NB4 (cell line): ENCODE data around the gene INVS.

Experiments
- DNase-seq: peaks from one replicate; pipeline ENCODE4 v3.0.0; 2010; ENCODE audit warnings: low read depth
- H3K4me3 ChIP-seq: one replicate; pipeline ENCODE4 v1.5.1; 2011; ENCODE audit warnings: mild to moderate bottlenecking, low read depth, low read length, moderate library complexity
- CTCF ChIP-seq: IDR thresholded peaks from one replicate; pipeline ENCODE4 v1.5.1; 2012; ENCODE audit warnings: low read depth, low read length
- MYC ChIP-seq: IDR thresholded peaks from 2 replicates; pipeline ENCODE4 v1.6.1; 2011; ENCODE audit warnings: low read depth, low read length
- POLR2A ChIP-seq: IDR thresholded peaks from 2 replicates; pipeline ENCODE4 v1.6.1; 2011; ENCODE audit warnings: mild to moderate bottlenecking; ENCODE audit not compliant: insufficient read length; ENCODE audit errors: extremely low read depth
- TF ChIP-seq, protein P1 (sequence below): IDR thresholded peaks from 2 replicates; pipeline ENCODE4 v1.6.1; 2011; ENCODE audit warnings: low read depth, low read length

INVS gene

DNA sequence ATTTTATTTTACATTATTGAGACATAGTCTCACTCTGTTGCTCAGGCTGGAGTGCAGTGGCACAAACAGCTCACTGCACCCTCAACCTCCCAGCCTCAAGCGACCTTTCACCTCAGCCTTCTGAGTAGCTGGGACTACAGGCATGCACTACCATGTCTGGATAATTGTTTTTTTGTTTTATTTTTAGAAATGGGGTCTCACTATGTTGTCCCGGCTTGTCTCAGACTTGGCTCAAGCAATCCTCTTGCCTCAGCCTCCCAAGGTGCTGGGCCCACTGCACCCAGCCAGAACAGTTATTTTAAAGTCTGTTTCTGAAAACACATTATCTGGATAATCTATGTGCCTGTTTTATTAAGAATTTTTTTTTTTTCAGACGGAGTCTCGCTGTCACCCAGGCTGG lies 191.7 kb downstream of the INVS start:
- TF ChIP-seq POLR2A (no peak), MYC (no peak), CTCF (no peak)
- TF ChIP-seq, protein P1, sequence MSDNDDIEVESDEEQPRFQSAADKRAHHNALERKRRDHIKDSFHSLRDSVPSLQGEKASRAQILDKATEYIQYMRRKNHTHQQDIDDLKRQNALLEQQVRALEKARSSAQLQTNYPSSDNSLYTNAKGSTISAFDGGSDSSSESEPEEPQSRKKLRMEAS = no peak
- DNase-seq = no peak
- H3K4me3 ChIP-seq = no peak overlapping the region

- DNase-seq = no peak
- no peak overlapping the region for H3K4me3 ChIP-seq
- TF ChIP-seq MYC (no peak), POLR2A (no peak), CTCF (no peak)
- TF ChIP-seq, protein P1 = no peak
Observed at GRCh38 chr9:100292414-100292813, 193.4 kb downstream of the INVS start.

GRCh38 chr9:100294341-100294740 lies 195.3 kb downstream of the INVS start:
- no peak for DNase-seq
- H3K4me3 ChIP-seq = no peak overlapping the region
- TF ChIP-seq, protein P1 = no peak
- TF ChIP-seq CTCF (no peak), MYC (no peak)

- no peak for DNase-seq
- H3K4me3 ChIP-seq = no peak overlapping the region
- TF ChIP-seq CTCF (no peak), MYC (no peak), POLR2A (no peak)
- TF ChIP-seq, protein P1 = no peak
Observed at GRCh38 chr9:100294806-100295205, 195.8 kb downstream of the INVS start.

DNA sequence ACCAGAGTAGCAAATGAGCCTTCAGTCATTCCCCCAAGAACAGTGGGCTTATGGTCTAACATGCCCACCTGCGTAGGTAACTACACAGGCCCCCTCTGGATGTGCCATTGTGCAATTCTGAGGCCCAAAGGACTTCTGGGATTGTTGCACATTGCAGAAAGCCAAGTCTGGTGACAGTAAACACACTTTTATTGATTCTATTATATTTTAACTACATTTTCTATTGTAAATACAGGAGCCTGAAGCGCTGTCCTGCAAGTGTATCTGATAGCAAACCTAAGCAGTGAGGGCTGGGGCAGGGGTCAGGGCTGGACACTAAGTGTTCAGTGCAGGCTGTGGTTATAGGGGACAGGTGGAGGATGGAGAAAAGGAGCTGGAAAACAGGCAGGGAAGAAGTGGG lies 196.2 kb downstream of the INVS start:
- DNase-seq = no peak
- H3K4me3 ChIP-seq = no peak overlapping the region
- no peak for TF ChIP-seq MYC
- no peak for TF ChIP-seq POLR2A

- no peak for TF ChIP-seq POLR2A
- no peak for TF ChIP-seq MYC
- no peak for TF ChIP-seq CTCF
- TF ChIP-seq, protein P1 = no peak
- H3K4me3 ChIP-seq = no peak overlapping the region
- DNase-seq = no peak
Observed at GRCh38 chr9:100296407-100296806, 197.4 kb downstream of the INVS start.
